Mesothelial cell of epicardium (in vitro differentiated cells): ENCODE measurements around the gene TSPAN16. TPM values are rescaled to one million over a fixed set of nuclear protein-coding genes. Genes with fewer than 3 reads are reported as not detected.

Source experiments
- DNase-seq, 2 experiments: peaks; one replicate each; pipeline ENCODE4 v3.0.0; 2021; ENCODE audit warnings: low spot score in 2 of 2; ENCODE audit not compliant: unreplicated experiment in 2 of 2
- H3K27ac Mint-ChIP-seq: 2 replicates; pipeline ENCODE4 v1.8.0; 2021; ENCODE audit warnings: mixed read lengths
- H3K27me3 Mint-ChIP-seq: 2 replicates; pipeline ENCODE4 v1.8.0; 2021; ENCODE audit warnings: low read depth, mixed read lengths
- H3K36me3 Mint-ChIP-seq: 2 replicates; pipeline ENCODE4 v1.8.0; 2021; ENCODE audit warnings: mixed read lengths
- H3K4me1 Mint-ChIP-seq: 2 replicates; pipeline ENCODE4 v1.8.0; 2021; ENCODE audit warnings: mixed read lengths
- H3K4me3 Mint-ChIP-seq: 2 replicates; pipeline ENCODE4 v1.8.0; 2021; ENCODE audit warnings: mild to moderate bottlenecking, moderate library complexity, mixed read lengths
- H3K9me3 Mint-ChIP-seq: 2 replicates; pipeline ENCODE4 v1.8.0; 2021; ENCODE audit warnings: mixed read lengths
- total RNA-seq: library from RNA; stranded (reverse); gene quantifications from 3 replicates; pipeline ENCODE4 v1.2.1, GENCODE V29; 2021
- TF ChIP-seq, protein P1 (sequence below): fragments of 200-600 bp; sonication (generic); IDR thresholded peaks from one replicate; pipeline ENCODE4 v1.5.0; 2021; ENCODE audit warnings: antibody characterized with exemption; ENCODE audit not compliant: unreplicated experiment

Gene TSPAN16
- total RNA-seq, 1 donor from 2014 or later, result not detected

DNA sequence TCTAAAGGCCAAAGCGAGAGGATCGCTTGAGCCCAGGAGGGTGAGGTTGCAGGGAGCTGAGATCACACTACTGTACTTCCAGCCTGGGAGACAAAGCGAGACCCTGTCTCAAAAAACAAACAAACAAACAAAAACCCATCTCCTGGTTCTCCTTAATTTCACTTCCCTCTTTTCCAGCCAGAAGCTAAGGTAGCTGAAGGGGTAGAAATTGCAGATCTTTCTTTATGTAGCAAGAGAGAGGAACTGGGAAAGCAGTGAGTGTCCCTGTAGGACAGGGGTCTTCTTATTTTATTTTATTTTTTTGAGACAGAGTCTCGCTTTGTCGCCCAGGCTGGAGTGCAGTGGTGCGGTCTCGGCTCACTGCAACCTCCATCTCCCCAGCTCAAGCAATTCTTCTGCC lies 4.5 kb upstream of the TSPAN16 start:
- no peak overlapping the region for H3K4me3 Mint-ChIP-seq
- H3K36me3 Mint-ChIP-seq, result no peaks in the 10 kb centered on the region
- TF ChIP-seq, protein P1, sequence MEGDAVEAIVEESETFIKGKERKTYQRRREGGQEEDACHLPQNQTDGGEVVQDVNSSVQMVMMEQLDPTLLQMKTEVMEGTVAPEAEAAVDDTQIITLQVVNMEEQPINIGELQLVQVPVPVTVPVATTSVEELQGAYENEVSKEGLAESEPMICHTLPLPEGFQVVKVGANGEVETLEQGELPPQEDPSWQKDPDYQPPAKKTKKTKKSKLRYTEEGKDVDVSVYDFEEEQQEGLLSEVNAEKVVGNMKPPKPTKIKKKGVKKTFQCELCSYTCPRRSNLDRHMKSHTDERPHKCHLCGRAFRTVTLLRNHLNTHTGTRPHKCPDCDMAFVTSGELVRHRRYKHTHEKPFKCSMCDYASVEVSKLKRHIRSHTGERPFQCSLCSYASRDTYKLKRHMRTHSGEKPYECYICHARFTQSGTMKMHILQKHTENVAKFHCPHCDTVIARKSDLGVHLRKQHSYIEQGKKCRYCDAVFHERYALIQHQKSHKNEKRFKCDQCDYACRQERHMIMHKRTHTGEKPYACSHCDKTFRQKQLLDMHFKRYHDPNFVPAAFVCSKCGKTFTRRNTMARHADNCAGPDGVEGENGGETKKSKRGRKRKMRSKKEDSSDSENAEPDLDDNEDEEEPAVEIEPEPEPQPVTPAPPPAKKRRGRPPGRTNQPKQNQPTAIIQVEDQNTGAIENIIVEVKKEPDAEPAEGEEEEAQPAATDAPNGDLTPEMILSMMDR, result no peak
- H3K27ac Mint-ChIP-seq, result no peak overlapping the region
- no peak for DNase-seq
- H3K4me1 Mint-ChIP-seq, result peaks cover 9% of the 10 kb centered on the region
- no peaks in the 10 kb centered on the region for H3K9me3 Mint-ChIP-seq
- peaks cover 1% of the 10 kb centered on the region for H3K27me3 Mint-ChIP-seq

DNA sequence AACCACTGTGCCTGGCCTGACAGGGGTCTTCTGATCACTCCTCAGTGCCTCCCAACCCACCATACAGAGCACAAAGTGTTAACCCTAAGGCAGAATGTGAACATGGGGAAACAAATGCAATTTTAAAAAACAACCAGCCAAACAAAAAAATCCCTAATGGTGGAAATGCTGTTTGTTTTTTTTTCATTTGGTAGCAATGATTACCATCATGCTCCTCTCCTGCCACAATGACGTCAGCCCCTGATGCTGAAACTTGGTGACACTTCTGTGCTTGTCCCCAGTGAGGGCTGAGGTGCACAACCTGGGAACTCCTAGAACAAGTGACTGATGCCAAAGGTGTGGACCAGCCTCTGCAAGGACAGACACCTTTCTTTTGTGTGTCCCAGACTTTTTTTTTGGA lies 4.0 kb upstream of the TSPAN16 start:
- H3K4me1 Mint-ChIP-seq, result peaks cover 9% of the 10 kb centered on the region
- TF ChIP-seq, protein P1, result no peak
- no peaks in the 10 kb centered on the region for H3K36me3 Mint-ChIP-seq
- H3K27ac Mint-ChIP-seq, result no peak overlapping the region
- H3K4me3 Mint-ChIP-seq, result no peak overlapping the region
- H3K9me3 Mint-ChIP-seq, result no peaks in the 10 kb centered on the region
- H3K27me3 Mint-ChIP-seq, result peaks cover 1% of the 10 kb centered on the region
- no peak for DNase-seq

DNA sequence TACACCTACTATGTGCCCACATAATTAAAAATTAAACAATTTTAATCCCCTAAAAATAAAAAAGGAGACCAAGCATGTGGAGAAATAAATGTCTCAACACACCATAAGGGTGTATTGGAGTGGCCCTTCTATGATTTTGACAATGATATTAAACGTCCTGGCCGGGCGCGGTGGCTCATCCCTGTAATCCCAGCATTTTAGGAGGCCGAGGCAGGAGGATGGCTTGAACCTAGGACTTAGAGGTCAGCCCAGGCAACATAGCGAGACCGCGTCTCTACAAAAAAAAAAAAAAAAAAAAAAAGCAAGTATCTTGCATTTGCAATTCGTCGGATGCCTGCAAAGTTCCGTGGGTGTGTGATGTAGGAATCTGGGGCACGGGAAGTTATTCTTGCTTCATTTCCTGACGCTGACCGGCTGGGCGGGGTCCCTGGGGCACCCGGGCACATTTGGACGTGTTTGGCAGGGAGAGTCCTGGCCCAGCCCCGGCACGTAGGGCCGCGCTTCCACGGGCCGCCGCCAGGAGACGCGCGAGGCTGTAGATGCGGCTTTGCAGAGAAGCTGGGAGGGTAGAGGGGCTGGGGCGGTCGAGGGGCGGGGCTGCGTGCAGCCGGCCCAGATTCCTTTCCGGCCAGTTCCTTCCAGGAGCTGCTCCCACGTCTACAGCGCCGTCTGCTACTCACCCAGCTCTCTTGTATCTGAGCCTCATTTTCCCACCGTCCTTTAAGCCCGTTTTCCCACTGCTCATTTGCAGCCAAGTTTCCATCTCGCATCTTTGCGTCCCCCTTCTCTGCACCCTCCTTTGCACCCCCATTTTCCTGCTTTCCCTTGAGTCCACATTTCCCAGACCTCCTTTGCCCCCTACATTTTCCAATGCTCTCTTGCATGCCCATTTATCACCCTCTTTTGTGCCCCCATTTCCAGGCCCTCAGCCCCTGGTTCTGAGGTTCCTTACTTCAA lies 2.2 kb upstream of the TSPAN16 start:
- H3K4me1 Mint-ChIP-seq, result peaks cover 9% of the 10 kb centered on the region
- peak; percentile 87 to 96 for DNase-seq
- no peaks in the 10 kb centered on the region for H3K36me3 Mint-ChIP-seq
- H3K27ac Mint-ChIP-seq, result peak overlapping the region; percentile 90
- H3K27me3 Mint-ChIP-seq, result peaks cover 1% of the 10 kb centered on the region
- H3K9me3 Mint-ChIP-seq, result no peaks in the 10 kb centered on the region
- peak overlapping the region; percentile 51 for H3K4me3 Mint-ChIP-seq
- TF ChIP-seq, protein P1, result peak; percentile 94

DNA sequence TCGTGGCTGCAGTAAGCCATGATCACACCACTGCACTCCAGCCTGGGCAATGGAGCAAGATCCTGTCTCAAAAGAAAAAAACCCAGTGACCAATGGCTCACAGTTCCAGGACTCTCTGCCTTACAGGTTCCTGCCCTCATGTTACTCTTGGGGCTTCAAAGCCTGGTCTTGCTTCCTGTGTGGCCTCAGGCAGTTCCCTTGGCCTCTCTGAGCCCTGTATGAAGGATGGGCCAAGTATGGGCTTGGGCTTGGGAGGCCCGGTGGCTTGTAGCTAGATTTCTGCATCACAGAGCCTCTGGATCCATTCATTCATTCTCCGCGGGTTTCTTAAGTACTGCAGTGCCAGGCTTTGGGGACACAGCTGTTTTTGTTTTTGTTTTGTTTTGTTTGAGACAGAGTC lies 780 bp upstream of the TSPAN16 start:
- no peak overlapping the region for H3K4me3 Mint-ChIP-seq

DNA sequence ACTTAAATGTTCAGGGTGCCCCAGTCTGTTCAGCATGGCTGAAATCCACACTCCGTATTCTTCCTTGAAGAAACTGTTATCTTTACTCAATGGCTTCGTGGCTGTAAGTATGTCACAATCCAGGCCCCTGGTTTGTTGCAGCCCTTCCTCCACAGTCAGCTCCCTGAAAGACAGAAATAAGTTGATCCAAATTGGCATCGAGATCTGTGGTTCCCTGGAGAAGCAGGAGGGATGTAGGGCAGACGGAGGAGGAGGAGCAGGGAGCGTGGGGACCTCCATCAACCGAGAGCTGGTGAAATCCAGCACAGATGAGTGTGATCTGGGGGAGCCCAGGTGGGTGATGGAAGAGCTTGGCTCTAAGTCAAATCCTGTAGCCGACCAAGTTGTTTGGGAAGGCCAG lies 304 bp downstream of the TSPAN16 start:
- peak overlapping the region; percentile 13 for H3K27ac Mint-ChIP-seq
- H3K36me3 Mint-ChIP-seq, result no peaks in the 10 kb centered on the region
- TF ChIP-seq, protein P1, result no peak
- no peak overlapping the region for H3K4me3 Mint-ChIP-seq
- DNase-seq, result no peak
- H3K4me1 Mint-ChIP-seq, result peaks cover 9% of the 10 kb centered on the region
- peaks cover 10% of the 10 kb centered on the region for H3K27me3 Mint-ChIP-seq
- peaks cover 4% of the 10 kb centered on the region for H3K9me3 Mint-ChIP-seq

More for the DNA sequence above, 780 bp upstream of the TSPAN16 start:
- H3K27me3 Mint-ChIP-seq, result peaks cover 4% of the 10 kb centered on the region
- H3K27ac Mint-ChIP-seq, result no peak overlapping the region
- no peaks in the 10 kb centered on the region for H3K36me3 Mint-ChIP-seq
- DNase-seq, result no peak
- H3K4me1 Mint-ChIP-seq, result peaks cover 9% of the 10 kb centered on the region
- peaks cover under 1% of the 10 kb centered on the region for H3K9me3 Mint-ChIP-seq
- TF ChIP-seq, protein P1, result no peak
